Measurements from ENCODE around the gene USP30. TPM values are rescaled to one million over a fixed set of nuclear protein-coding genes. Genes with fewer than 3 reads are reported as not detected.
A peak's percentile ranks its signal among the peaks of the same experiment; 100 is the strongest.

The USP30 gene
- total and polyA plus RNA-seq, 3 donors from 2014 or later = 36.3 to 53.1 (median 49.5) TPM

- intact Hi-C loops (cut with DNase I; ENCODE audit: low total_unique reads) = no loop called here
- no peak for DNase-seq
- TF ChIP-seq POLR2A (IDR thresholded peaks at IDR 0.05) (no peak), CTCF (IDR thresholded peaks at IDR 0.05) (no peak)
- Histone ChIP-seq H3K27ac (no peak overlapping the region), H3K36me3 (ENCODE audit: low read depth, missing control alignments) (no peaks in the 10 kb centered on the region), H3K27me3 (no peaks in the 10 kb centered on the region), H3K9me3 (no peaks in the 10 kb centered on the region), H3K4me3 (no peak overlapping the region), H3K4me1 (peaks cover 43% of the 10 kb centered on the region)
- WGBS, 2 donors = 52 to 65% methylated on average over 4 of the region's 4 CpGs
These were observed 68.2 kb downstream of the USP30 start for GRCh38 chr12:109120557-109120956.

- H3K36me3 ChIP-seq (ENCODE audit: low read depth, missing control alignments) = no peaks in the 10 kb centered on the region
- H3K4me3 ChIP-seq = no peak overlapping the region
- intact Hi-C loops (cut with DNase I; ENCODE audit: low total_unique reads) = no loop called here
- no peak overlapping the region for H3K27ac ChIP-seq
- no peaks in the 10 kb centered on the region for H3K9me3 ChIP-seq
- 92 to 94% methylated on average over 2 to 3 of the region's 3 CpGs for WGBS, 2 donors
- H3K4me1 ChIP-seq = peaks cover 34% of the 10 kb centered on the region
- TF ChIP-seq POLR2A (IDR thresholded peaks at IDR 0.05) (no peak), CTCF (IDR thresholded peaks at IDR 0.05) (no peak)
- no peaks in the 10 kb centered on the region for H3K27me3 ChIP-seq
- no peak for DNase-seq
These were observed 69.0 kb downstream of the USP30 start for GRCh38 chr12:109121346-109121880.

GRCh38 chr12:109124878-109125648 lies 72.7 kb downstream of the USP30 start:
- no peaks in the 10 kb centered on the region for H3K9me3 ChIP-seq
- peak overlapping the region in 1 of 2 donors; percentile 14 for H3K27ac ChIP-seq
- intact Hi-C loops (cut with DNase I; ENCODE audit: low total_unique reads) = no loop called here
- H3K4me1 ChIP-seq = peaks cover 4% of the 10 kb centered on the region
- H3K27me3 ChIP-seq = no peaks in the 10 kb centered on the region
- H3K4me3 ChIP-seq = no peak overlapping the region
- TF ChIP-seq POLR2A (IDR thresholded peaks at IDR 0.05) = no peak
- TF ChIP-seq CTCF (IDR thresholded peaks at IDR 0.05) = no peak
- no peaks in the 10 kb centered on the region for H3K36me3 ChIP-seq (ENCODE audit: low read depth, missing control alignments)
- 70 to 74% methylated on average over 12 of the region's 12 CpGs for WGBS, 2 donors
- DNase-seq = no peak

- intact Hi-C loops (cut with DNase I; ENCODE audit: low total_unique reads) = no loop called here
- WGBS, 2 donors = 86 to 94% methylated on average over 7 of the region's 7 CpGs
These were observed 73.4 kb downstream of the USP30 start for GRCh38 chr12:109125791-109126190.

More at GRCh38 chr12:109125791-109126190, 73.4 kb downstream of the USP30 start:
- no peak for DNase-seq
- Histone ChIP-seq H3K36me3 (ENCODE audit: low read depth, missing control alignments) (no peaks in the 10 kb centered on the region), H3K4me3 (no peak overlapping the region), H3K27ac (peak overlapping the region in 1 of 2 donors; percentile 14), H3K9me3 (no peaks in the 10 kb centered on the region), H3K4me1 (no peaks in the 10 kb centered on the region), H3K27me3 (no peaks in the 10 kb centered on the region)
- no peak for TF ChIP-seq POLR2A (IDR thresholded peaks at IDR 0.05)
- no peak for TF ChIP-seq CTCF (IDR thresholded peaks at IDR 0.05)

Data from testis (tissue), 3 donors.